Motor neuron (in vitro differentiated cells): Measurements from ENCODE around the gene MUC2. TPM values are rescaled to one million over a fixed set of nuclear protein-coding genes. Genes with fewer than 3 reads are reported as not detected.

Experiments
- ATAC-seq, 8 experiments: fragments of 200-7000 bp; cut with Tn5 transposase; replicated peaks in 6 of 8; 2 replicates each; pipeline ENCODE4 v1.8.0; 2021; ENCODE audit warnings: mild to moderate bottlenecking in 8 of 8, moderate library complexity in 8 of 8
- H3K27ac ChIP-seq, 2 donors: fragments of 250-450 bp; sonication (Bioruptor Pico); 2 replicates each; pipeline ENCODE4 v1.9.0; 2021; ENCODE audit warnings: antibody characterized with exemption in 2 of 2, mild to moderate bottlenecking in 2 of 2, moderate library complexity in 1 of 2
- H3K4me1 ChIP-seq, 2 donors: fragments of 250-450 bp; sonication (Bioruptor Pico); replicated peaks in 1 of 2; 2 replicates each; pipeline ENCODE4 v1.6.1; 2021; ENCODE audit warnings: antibody characterized with exemption in 2 of 2, mild to moderate bottlenecking in 2 of 2, moderate library complexity in 1 of 2
- H3K4me3 ChIP-seq, 5 donors: fragments of 250-450 bp; sonication (Bioruptor Pico); 2 replicates each; pipeline ENCODE4 v1.9.0; 2021; ENCODE audit warnings: antibody characterized with exemption in 5 of 5, mild to moderate bottlenecking in 5 of 5, moderate library complexity in 4 of 5
- WGBS, 10 experiments: fragments of 450-650 bp; shearing (Covaris generic); methylation state at CpG; one replicate each; pipeline ENCODE4 v1.0.0; 2022; 5-methylcytosine and 5-hydroxymethylcytosine counted together
- in situ Hi-C, 9 experiments: fragments of 400-800 bp; cut with MboI; loops; one replicate each; pipeline ENCODE4 v1.15.0; 2021; ENCODE audit warnings: low sequenced_read_pairs in 9 of 9, low pct_unique_long_range_greater_than_20kb in 2 of 9; ENCODE audit not compliant: unreplicated experiment in 9 of 9
- total RNA-seq, 8 experiments: library from RNA; unstranded; fragments of 300-600 nt; gene quantifications; 2 replicates each; pipeline versions ENCODE4 v1.2.3 to v1.2.4, GENCODE V29; 2022

MUC2 gene
- total RNA-seq, 8 experiments from 2014 or later = 0.05 to 2.3 (median 0.67) TPM; not detected in 1

GRCh38 chr11:1049431-1049891 lies 25.2 kb upstream of the MUC2 start:
- Histone ChIP-seq H3K4me1 (no peaks in the 10 kb centered on the region), H3K4me3 (no peak overlapping the region), H3K27ac (no peak overlapping the region)
- WGBS, 10 experiments = 80 to 100% (median 90%) methylated on average over 1 to 4 of the region's 13 CpGs; no CpG with 5 or more reads in 6 of the 10 experiments
- no peak for ATAC-seq
- in situ Hi-C loops = no loop called here

GRCh38 chr11:1049911-1050580 lies 24.6 kb upstream of the MUC2 start:
- in situ Hi-C loops = no loop called here
- peaks cover 5% of the 10 kb centered on the region in 2 donors for H3K4me1 ChIP-seq
- H3K27ac ChIP-seq = no peak overlapping the region
- WGBS, 10 experiments = 60 to 81% (median 80%) methylated on average over 1 to 4 of the region's 18 CpGs; no CpG with 5 or more reads in 7 of the 10 experiments
- no peak for ATAC-seq
- no peak overlapping the region for H3K4me3 ChIP-seq

- Histone ChIP-seq H3K4me3 (no peak overlapping the region), H3K4me1 (peaks cover 5% of the 10 kb centered on the region in 2 donors), H3K27ac (peak overlapping the region in 1 of 2 donors; percentile 8)
- in situ Hi-C loops = no loop called here
- WGBS, 10 experiments = 0 to 53% (median 0%) methylated on average over 1 to 3 of the region's 39 CpGs; no CpG with 5 or more reads in 5 of the 10 experiments
- ATAC-seq = peak; percentile 61 to 96 (median 94)
Observed at GRCh38 chr11:1050581-1051355, 23.9 kb upstream of the MUC2 start.

GRCh38 chr11:1051356-1052132 lies 23.1 kb upstream of the MUC2 start:
- peak in 1 of 8 experiments; percentile 25 for ATAC-seq

GRCh38 chr11:1052133-1053011 lies 22.3 kb upstream of the MUC2 start:
- no peak overlapping the region for H3K27ac ChIP-seq
- in situ Hi-C loops = no loop called here
- 50 to 100% methylated on average over 1 to 2 of the region's 25 CpGs; no CpG with 5 or more reads in 8 of the 10 experiments for WGBS, 10 experiments
- H3K4me3 ChIP-seq = no peak overlapping the region
- H3K4me1 ChIP-seq = peaks cover 5% of the 10 kb centered on the region in 2 donors
- no peak for ATAC-seq

More at GRCh38 chr11:1051356-1052132, 23.1 kb upstream of the MUC2 start:
- Histone ChIP-seq H3K4me3 (no peak overlapping the region), H3K27ac (peak overlapping the region in 1 of 2 donors; percentile 8), H3K4me1 (peaks cover 5% of the 10 kb centered on the region in 2 donors)
- 13 to 80% (median 60%) methylated on average over 1 to 3 of the region's 15 CpGs; no CpG with 5 or more reads in 7 of the 10 experiments for WGBS, 10 experiments
- in situ Hi-C loops = no loop called here

- H3K4me1 ChIP-seq = peaks cover 5% of the 10 kb centered on the region in 2 donors
- in situ Hi-C loops = no loop called here
- peak in 5 of 8 experiments; percentile 5 to 60 (median 12) for ATAC-seq
- H3K4me3 ChIP-seq = no peak overlapping the region
- H3K27ac ChIP-seq = no peak overlapping the region
- WGBS, 10 experiments = 57 to 100% (median 93%) methylated on average over 2 to 3 of the region's 25 CpGs; no CpG with 5 or more reads in 7 of the 10 experiments
Observed at GRCh38 chr11:1053121-1053901, 21.4 kb upstream of the MUC2 start.

- no peak overlapping the region for H3K4me3 ChIP-seq
- in situ Hi-C loops = no loop called here
- H3K27ac ChIP-seq = no peak overlapping the region
- 10 to 100% (median 87%) methylated on average over 1 to 7 of the region's 25 CpGs; no CpG with 5 or more reads in 3 of the 10 experiments for WGBS, 10 experiments
- H3K4me1 ChIP-seq = peaks cover 5% of the 10 kb centered on the region in 2 donors
- ATAC-seq = peak in 4 of 8 experiments; percentile 2 to 60 (median 47)
Observed at GRCh38 chr11:1054143-1055108, 20.2 kb upstream of the MUC2 start.

GRCh38 chr11:1055109-1055703 lies 19.5 kb upstream of the MUC2 start:
- 68 to 100% (median 87%) methylated on average over 2 to 7 of the region's 17 CpGs; no CpG with 5 or more reads in 1 of the 10 experiments for WGBS, 10 experiments
- H3K4me3 ChIP-seq = no peak overlapping the region
- no peak for ATAC-seq
- H3K27ac ChIP-seq = no peak overlapping the region
- peaks cover 5% of the 10 kb centered on the region in 2 donors for H3K4me1 ChIP-seq
- in situ Hi-C loops = no loop called here

GRCh38 chr11:1055990-1056771 lies 18.5 kb upstream of the MUC2 start:
- 87 to 94% (median 92%) methylated on average over 2 to 10 of the region's 46 CpGs; no CpG with 5 or more reads in 5 of the 10 experiments for WGBS, 10 experiments
- no peak for ATAC-seq
- Histone ChIP-seq H3K27ac (no peak overlapping the region), H3K4me1 (peaks cover 5% of the 10 kb centered on the region in 2 donors), H3K4me3 (no peak overlapping the region)
- in situ Hi-C loops = no loop called here

- Histone ChIP-seq H3K27ac (no peak overlapping the region), H3K4me1 (peaks cover 5% of the 10 kb centered on the region in 2 donors), H3K4me3 (no peak overlapping the region)
- 17 to 89% (median 80%) methylated on average over 1 to 9 of the region's 16 CpGs; no CpG with 5 or more reads in 4 of the 10 experiments for WGBS, 10 experiments
- ATAC-seq = no peak
- in situ Hi-C loops = no loop called here
Observed at GRCh38 chr11:1057806-1058205, 16.9 kb upstream of the MUC2 start.
